Measurements from ENCODE around the gene SFSWAP.
"Not testable (repeated sequence)": the region's sequence is repeated elsewhere in the genome, so short reads cannot be mapped to it uniquely, and the experiment has no call there.

SFSWAP gene

GRCh38 chr12:131710464-131711457 is at the start of gene SFSWAP:
TSS of gene SFSWAP (plus strand) at chr12:131711090. CDS start at chr12:131711230, 140 bp downstream.
- DNase-seq, result peak; percentile 53 to 83 (median 65)

- DNase-seq, result not testable (repeated sequence)
Measured at GRCh38 chr12:131661170-131661985, 49.5 kb upstream of the SFSWAP start.

- DNase-seq, result not testable (repeated sequence)
Measured at GRCh38 chr12:131661986-131662288, 49.0 kb upstream of the SFSWAP start.

GRCh38 chr12:131662346-131662745 is 48.5 kb upstream of the SFSWAP start:
- DNase-seq, result not testable (repeated sequence)

GRCh38 chr12:131665666-131666065 is 45.2 kb upstream of the SFSWAP start:
- not testable (repeated sequence) for DNase-seq

GRCh38 chr12:131666486-131666885 is 44.4 kb upstream of the SFSWAP start:
- not testable (repeated sequence) for DNase-seq

- peak in 3 of 6 experiments; percentile 7 to 12 (median 10) for DNase-seq
Measured at GRCh38 chr12:131666978-131667601, 43.8 kb upstream of the SFSWAP start.

GRCh38 chr12:131671276-131671675 is 39.6 kb upstream of the SFSWAP start:
- DNase-seq, result no peak

GRCh38 chr12:131671871-131672270 is 39.0 kb upstream of the SFSWAP start:
- DNase-seq, result no peak

- DNase-seq, result no peak
Measured at GRCh38 chr12:131672311-131672940, 38.5 kb upstream of the SFSWAP start.

GRCh38 chr12:131672941-131673887 is 37.7 kb upstream of the SFSWAP start:
- no peak for DNase-seq

- DNase-seq, result no peak
Measured at GRCh38 chr12:131673888-131674257, 37.0 kb upstream of the SFSWAP start.

- DNase-seq, result no peak
Measured at GRCh38 chr12:131674373-131674772, 36.5 kb upstream of the SFSWAP start.

- DNase-seq, result no peak
Measured at GRCh38 chr12:131675126-131676080, 35.5 kb upstream of the SFSWAP start.

- no peak for DNase-seq
Measured at GRCh38 chr12:131676544-131676943, 34.3 kb upstream of the SFSWAP start.

- DNase-seq, result not testable (repeated sequence)
Measured at GRCh38 chr12:131677067-131677466, 33.8 kb upstream of the SFSWAP start.

- no peak for DNase-seq
Measured at GRCh38 chr12:131677699-131678098, 33.2 kb upstream of the SFSWAP start.

- not testable (repeated sequence) for DNase-seq
Measured at GRCh38 chr12:131678389-131679181, 32.3 kb upstream of the SFSWAP start.

GRCh38 chr12:131679186-131679585 is 31.7 kb upstream of the SFSWAP start:
- DNase-seq, result not testable (repeated sequence)

Data from stimulated activated naive CD4-positive, alpha-beta T cell (primary cell).